ENCODE measurements around the gene HJV.

DNA sequence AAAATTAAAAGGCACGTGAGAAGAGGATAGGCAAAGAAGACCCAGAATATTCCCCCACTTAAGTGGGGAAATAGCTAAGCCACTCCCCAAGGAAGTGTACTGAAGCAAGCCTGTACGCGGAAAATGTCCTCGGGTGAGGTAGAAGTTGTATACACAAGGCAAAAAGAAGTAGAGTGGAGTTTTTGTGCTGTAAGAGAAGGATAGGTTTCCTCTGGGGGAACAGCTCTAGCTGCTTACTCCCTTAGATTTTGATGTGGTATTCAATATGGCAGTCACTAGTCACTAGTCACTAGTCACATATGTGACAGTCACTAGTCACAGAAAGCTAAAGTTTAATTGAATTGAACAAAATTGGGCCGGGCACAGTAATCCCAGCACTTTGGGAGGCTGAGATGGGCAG lies 32.8 kb downstream of the HJV start:
- TF ChIP-seq ZNF687 (CRISPR knock-in tag; IDR thresholded peaks at IDR 0.05) (no peak), GABPA (IDR thresholded peaks at IDR 0.05; ENCODE audit: low read depth, low read length) (no peak), GABPA (CRISPR knock-in tag; IDR thresholded peaks at IDR 0.05; ENCODE audit: low read depth) (no peak), NR2C2 (CRISPR knock-in tag; IDR thresholded peaks at IDR 0.05; ENCODE audit: borderline replicate concordance) (no peak), ZBTB1 (CRISPR knock-in tag; IDR thresholded peaks at IDR 0.05; ENCODE audit: borderline replicate concordance) (no peak), PLRG1 (conservative IDR thresholded peaks at IDR 0.05) (no peak), TCF7L2 (IDR thresholded peaks at IDR 0.05; ENCODE audit: low read depth, low read length) (no peak), MTA3 (CRISPR knock-in tag; IDR thresholded peaks at IDR 0.05) (no peak), ZNF138 (CRISPR knock-in tag; IDR thresholded peaks at IDR 0.05; ENCODE audit: low read depth) (no peak)
- TF ChIP-seq, protein P1, sequence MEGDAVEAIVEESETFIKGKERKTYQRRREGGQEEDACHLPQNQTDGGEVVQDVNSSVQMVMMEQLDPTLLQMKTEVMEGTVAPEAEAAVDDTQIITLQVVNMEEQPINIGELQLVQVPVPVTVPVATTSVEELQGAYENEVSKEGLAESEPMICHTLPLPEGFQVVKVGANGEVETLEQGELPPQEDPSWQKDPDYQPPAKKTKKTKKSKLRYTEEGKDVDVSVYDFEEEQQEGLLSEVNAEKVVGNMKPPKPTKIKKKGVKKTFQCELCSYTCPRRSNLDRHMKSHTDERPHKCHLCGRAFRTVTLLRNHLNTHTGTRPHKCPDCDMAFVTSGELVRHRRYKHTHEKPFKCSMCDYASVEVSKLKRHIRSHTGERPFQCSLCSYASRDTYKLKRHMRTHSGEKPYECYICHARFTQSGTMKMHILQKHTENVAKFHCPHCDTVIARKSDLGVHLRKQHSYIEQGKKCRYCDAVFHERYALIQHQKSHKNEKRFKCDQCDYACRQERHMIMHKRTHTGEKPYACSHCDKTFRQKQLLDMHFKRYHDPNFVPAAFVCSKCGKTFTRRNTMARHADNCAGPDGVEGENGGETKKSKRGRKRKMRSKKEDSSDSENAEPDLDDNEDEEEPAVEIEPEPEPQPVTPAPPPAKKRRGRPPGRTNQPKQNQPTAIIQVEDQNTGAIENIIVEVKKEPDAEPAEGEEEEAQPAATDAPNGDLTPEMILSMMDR (CRISPR knock-in tag; IDR thresholded peaks at IDR 0.05), result no peak
